Hepatocyte (in vitro differentiated cells): ENCODE measurements around the gene ARHGAP28.

Experiments
- CTCF ChIP-seq: fragments of 200-600 bp; sonication (generic); IDR thresholded peaks from 2 replicates; pipeline ENCODE4 v1.5.1; 2016; ENCODE audit warnings: antibody characterized with exemption, mild to moderate bottlenecking; ENCODE audit not compliant: poor library complexity
- EZH2phosphoT487 ChIP-seq: fragments of 200-600 bp; sonication (generic); IDR thresholded peaks from one replicate; pipeline ENCODE4 v1.6.1; 2018; ENCODE audit warnings: antibody characterized with exemption, mild to moderate bottlenecking, low read depth, moderate library complexity; ENCODE audit not compliant: unreplicated experiment, severe bottlenecking

GRCh38 chr18:6782861-6783260, 53.3 kb downstream of the ARHGAP28 start:
- TF ChIP-seq CTCF: no peak
- no peak for TF ChIP-seq EZH2phosphoT487
